ENCODE data around the gene L3MBTL3.
"Not testable (repeated sequence)": the region's sequence is repeated elsewhere in the genome, so short reads cannot be mapped to it uniquely, and the experiment has no call there.

The L3MBTL3 gene

DNA sequence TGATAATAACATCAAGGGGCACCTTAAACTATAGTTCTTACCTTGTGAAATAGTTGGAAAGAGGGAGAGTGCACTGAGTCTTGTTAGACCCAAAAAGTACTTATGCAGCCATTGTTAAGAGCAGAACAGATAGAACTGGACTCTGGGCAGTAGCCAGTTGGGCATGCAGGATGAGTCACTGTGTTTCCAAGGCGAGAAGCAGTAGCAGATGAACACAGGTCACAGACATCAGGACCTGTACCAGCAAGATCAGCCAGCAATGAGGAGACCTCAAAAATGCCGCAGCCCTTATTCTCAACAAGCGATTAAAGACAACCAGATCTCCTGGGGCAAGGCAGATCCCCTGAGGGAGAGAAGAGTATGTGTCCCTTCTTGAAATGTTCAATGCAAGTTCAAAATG is 125.3 kb downstream of the L3MBTL3 start:
- no peak for DNase-seq

DNA sequence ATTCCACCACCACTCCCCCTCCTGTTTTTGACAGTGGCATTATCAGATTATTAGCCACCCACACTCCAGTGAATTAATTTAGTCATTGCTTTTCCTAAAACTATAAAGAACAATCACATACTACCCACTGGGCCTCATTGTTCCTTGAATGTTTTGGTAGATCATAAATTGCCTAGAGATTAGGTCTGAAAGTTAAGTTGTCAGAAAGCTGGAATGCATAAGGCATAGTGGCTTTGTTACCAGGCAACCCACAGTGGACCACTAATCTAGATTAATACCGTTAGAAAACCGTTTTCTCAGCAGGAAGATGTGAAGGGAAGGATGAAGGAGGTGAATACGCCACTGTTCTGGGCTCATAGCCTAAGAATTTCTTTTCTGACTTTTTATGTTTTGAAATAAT is 128.7 kb downstream of the L3MBTL3 start:
- no peak for DNase-seq

DNA sequence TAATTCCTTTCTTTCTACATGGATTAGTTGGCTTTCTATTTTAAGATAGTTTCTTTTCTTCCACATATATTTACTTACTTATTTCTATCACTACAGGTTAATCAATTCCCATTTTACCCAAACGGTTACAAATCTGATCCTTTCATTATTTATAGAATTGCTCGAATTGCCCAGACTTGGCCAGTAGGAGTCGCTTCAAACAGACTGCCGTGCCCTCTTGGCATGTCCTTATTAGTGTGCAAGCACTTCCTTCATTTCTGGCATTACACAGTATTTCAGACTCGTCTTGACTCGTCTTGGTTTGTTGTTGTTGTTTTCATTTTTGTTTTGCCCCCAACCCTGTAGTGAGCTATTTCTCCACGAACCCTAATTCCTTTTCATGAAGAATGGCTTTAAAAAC is 129.8 kb downstream of the L3MBTL3 start:
- DNase-seq, result no peak

DNA sequence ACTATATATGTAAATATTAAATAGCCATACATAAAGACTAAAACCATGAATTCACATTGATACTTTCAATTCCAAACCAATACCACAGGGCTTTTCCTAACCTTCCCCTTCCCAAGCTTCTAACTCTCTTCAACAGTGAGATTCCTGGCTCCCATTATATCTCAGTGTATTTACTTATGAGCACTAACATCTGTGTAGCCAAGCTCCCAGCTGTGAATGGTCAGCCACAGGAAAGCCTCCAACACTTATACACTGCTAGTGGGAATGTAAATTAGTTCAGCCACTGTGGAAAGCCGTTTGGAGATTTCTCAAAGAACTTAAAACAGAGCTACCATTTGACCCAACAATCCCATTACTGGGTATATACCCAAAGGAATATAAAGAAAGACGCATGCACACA is 130.6 kb downstream of the L3MBTL3 start:
- DNase-seq, result not testable (repeated sequence)

DNA sequence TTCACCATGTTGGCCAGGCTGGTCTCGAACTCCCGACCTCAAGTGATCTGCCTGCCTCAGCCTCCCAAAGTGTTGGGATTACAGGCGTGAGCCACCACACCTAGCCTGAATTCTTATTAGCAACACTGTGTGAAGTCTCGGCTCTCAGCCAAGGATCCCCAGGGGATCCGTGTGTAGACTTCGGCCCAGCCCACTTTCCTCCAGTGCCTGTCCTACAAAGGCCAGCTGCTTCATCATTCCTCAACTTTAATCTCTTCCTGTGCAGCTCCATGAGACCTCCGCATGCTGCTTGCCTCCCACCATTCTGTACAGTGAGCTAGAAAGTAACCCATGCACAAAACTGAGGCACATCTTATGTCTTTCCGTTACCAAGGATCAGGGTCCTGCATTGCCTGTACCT is 132.5 kb downstream of the L3MBTL3 start:
- no peak for DNase-seq

DNA sequence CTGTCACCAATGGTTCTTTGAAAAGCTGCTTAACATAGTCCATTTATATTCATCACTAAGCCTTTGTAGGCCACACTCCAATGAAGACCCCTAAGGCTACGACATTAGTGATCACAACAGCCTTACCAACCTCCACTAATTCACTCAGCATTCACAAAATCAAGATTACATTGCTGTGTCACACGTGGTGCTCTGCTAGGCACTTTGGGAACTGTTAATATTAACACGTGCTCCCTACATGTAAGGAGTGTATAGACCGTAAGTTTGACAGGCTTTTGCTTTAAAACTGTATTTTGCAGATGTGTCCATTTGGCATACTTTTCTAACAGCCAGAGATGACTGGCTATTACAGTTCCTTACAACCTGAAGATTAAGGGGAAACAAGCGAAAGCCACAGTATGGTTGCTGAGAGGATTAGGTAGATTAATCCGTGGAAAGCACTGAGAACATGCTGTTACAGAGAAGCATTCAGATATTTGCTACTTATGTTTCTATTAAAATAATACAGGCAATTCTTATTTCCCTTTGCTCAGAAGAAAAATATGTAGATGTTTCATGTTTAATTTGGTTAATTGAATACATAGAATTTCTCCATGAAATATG is 134.6 kb downstream of the L3MBTL3 start:
- no peak for DNase-seq

DNA sequence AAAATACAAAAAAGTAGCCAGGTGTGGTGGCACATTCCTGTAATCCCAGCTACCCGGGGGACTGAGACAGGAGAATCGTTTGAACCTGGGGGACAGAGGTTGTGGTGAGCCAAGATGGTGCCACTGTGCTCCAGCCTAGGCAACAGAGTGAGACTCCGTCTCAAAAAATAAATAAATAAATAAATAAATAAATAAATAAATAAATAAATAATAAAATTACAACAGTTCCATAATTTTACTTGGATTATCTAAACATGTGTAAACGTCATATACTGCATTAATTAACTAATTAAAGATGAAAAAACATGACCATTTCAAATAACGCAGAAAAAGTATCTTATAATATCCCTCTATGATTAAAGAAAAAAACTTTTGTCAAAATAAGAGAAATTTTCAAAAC is 138.5 kb downstream of the L3MBTL3 start:
- DNase-seq, result no peak

DNA sequence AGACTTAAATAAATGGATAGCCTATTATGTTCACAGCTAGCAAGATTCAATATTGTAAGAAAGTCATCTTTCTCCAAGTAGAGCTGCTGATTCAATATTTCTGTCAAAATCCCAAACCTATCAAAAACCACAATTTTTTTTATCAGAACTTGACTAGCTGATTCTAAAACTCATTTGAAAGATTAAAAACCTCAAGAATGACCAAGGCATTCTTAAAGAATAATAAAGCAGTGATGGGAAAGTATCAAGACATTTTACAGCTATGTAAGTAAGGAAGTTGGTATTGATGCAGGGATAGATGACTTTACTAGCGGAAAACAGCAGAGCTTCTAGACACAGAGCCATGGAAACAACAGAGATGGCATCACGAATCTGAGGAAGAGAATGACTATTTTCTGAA is 139.7 kb downstream of the L3MBTL3 start:
- DNase-seq, result no peak

DNA sequence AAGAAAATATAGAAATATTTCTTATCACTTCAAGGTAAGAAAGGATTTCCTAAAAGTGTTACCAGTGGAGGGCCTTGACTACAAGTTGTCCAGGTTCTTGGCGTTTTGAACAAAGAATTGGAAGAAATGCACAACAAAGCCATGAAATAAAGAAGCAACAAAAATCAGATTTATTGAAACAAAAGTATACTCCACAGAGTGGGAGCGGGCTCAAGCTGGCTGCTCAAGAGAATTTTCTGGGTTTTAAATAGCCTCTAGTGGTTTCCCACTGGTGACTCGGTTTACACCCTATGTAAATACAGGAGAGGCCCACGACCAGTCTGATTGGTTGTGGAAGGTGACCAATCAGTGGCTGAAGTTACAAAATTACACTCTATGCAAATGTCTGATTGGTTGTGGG is 140.2 kb downstream of the L3MBTL3 start:
- no peak for DNase-seq

DNA sequence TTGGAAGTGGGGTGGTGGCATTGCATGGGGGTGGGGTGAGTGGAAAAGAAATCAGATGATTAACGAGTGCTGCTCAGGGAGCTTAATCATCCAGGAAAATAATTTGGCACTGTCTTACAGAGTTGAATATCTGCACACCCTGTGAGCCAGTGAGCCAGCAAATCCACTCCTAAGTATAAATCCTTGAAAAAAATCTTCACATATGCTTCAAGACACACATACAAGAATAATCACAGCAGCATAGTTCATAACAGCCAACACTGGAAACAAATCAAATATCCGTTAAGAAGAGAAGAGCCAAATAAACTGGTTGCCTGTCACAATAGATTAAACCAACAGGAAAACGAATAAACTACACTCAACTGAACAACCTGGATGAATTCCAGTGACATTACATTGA is 141.6 kb downstream of the L3MBTL3 start:
- DNase-seq, result no peak

DNA sequence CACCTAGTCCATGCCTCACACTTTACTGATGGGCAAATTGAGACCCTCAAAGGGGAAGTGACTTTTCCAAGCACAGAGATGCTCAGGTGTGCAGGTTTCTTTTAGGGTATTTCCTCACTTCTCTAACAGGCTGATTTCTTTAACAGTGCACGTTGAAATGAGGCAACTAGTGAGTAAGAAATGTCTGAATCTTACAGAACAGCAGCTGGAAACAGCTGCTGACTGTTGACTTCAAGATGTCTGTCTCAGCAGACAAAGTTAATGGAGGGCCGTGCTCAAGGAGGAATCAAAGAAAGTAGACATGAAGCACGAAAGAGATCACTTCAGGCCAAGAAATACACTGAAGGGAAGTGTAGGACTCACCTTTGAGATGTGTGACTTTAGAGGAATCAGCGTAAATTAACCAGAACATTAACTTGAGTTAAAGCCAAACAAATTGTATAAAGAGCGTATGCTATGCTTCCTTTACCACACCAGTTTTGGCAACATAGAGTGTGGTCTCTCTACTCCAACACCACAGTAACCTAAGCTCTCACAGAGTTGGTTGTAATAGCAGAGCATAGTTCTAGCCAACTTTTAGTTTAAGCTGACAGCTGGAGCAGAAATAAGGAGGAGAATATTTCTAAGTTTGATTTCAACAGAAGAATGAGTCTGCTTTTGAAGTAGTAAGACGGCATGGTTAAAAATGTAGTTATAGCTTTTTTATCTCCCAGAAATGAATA is 143.5 kb downstream of the L3MBTL3 start:
- DNase-seq, result no peak

DNA sequence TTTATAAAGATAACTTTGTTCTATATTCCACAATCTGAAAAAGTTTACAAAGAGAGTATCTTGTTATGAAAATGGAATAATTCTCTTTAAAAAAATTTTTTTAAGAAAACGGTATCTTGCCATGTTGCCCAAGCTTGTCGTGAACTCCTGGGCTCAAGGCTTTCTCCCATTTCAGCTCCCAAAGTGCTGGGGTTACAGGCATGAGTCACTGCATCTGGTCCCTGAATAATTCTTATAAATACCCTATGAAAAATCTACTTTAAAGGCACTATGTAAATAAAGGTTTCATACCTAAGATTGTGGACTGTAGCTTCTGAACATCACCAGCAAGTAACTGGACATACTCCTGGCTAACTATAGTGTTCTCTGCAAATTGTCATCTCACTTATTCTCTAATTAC is 144.0 kb downstream of the L3MBTL3 start:
- no peak for DNase-seq

DNA sequence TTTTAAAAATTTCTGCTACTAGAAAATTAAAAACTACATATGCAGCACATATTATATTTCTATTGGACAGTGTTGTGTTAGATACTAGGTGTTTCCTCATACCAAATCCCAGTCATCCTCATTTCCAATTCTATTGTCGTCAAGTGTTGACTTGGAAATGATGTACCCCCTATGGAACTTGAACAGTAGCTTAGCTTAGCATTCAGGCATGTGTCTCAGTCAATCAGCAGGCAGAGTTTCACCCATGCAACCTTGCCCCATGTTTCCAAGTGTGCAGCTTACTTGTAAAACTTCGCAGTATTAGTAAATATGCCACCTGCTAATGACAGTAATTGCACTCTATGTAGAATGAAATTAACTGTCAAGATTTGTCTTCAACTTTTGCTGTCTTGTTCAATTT is 144.9 kb downstream of the L3MBTL3 start:
- no peak for DNase-seq

DNA sequence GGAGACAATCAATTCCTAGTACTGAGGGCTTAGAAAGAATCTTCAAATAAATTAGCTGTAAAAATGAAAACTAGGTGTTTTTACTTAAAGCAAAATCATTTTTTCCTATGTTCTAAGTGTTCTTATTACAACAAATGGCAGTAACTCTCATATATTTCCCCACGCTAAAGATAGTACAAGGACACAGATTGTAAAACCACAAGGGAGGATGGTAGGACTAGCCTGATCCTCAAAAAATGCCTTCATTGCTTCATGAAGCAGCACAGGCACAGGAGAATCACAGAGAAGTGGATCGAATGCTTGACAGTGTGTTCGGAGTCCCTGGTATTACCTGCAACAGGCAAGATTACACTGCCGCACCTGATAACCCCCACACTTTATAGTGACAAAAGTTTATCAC is 145.9 kb downstream of the L3MBTL3 start:
- DNase-seq, result no peak

DNA sequence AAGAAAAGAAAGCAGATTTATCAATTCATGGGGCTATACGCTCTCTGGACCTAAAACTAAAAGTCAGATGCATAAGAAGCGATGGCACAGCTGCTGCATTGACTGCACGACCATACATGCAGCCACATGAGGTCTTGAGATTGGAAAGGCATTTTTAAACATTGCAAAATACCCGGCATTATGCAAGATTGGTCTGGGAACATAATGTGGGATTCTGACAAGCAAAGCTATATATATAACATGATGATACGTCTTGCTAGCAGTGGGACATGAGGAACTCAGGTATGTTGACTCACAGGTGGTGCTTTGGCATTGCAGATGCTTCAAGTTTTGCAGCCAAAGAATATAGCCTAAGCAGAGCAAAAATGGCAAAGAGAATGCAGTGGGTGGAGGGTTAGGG is 149.3 kb downstream of the L3MBTL3 start:
- no peak for DNase-seq

DNA sequence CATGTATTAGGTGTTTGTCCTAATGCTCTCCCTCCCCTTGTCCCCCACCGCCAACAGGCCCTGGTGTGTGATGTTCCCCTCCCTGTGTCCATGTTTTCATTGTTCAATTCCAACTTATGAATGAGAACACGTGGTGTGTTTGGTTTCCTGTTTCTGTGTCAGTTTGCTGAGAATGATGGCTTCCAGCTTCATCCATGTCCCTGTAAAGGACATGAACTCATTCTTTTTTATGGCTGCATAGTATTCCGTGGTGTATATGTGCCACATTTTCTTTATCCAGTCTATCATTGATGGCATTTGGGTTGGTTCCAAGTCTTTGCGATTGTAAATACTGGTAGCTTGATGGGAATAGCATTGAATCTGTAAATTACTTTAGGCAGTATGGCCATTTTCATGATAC is 151.8 kb downstream of the L3MBTL3 start:
- DNase-seq, result not testable (repeated sequence)

DNA sequence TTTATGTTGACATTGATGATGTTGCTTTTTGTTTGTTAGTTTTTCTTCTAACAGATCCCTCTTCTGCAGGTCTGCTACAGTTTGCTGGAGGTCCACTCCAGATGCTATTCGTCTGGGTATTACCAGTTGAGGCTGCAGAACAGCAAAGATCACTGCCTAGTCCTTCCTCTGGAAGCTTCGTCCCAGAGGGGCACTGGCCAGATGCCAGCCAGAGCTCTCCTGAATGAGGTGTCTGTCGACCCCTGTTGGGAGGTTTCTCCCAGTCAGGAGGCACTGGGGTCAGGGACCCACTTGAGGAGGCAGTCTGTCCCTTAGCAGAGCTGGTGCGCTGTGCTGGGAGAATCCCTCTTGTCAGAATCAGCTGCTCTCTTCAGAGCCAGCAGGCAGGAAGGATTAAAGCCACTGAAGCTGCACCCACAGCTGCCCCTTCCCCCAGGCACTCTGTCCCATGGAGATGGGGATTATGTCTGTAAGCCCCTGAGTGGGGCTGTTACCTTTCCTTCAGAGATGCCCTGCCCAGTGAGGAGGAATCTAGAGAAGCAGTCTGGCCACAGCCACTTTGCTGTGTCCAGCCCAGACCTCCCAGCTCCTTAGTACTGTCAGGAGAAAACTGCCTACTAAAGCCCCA is 155.1 kb downstream of the L3MBTL3 start:
- not testable (repeated sequence) for DNase-seq

DNA sequence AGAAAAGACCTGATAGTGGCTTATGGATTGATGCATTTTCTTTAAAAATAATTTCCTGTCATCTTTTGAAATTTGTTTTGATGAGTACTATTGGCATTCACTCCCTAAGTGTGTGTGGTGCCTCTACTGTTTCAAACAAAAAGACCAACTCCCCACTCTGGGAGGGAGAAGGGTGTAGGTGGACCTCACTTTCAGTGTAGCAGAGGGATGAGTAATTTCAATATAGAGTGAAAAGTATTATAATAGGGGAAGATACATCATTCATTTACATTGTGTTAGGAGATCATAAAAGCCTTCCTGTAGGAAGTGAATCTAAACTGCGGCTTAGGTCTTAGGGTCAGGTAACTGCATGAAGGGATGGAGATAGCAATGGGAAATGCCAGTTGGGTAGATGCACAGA is 158.0 kb downstream of the L3MBTL3 start:
- DNase-seq, result no peak

DNA sequence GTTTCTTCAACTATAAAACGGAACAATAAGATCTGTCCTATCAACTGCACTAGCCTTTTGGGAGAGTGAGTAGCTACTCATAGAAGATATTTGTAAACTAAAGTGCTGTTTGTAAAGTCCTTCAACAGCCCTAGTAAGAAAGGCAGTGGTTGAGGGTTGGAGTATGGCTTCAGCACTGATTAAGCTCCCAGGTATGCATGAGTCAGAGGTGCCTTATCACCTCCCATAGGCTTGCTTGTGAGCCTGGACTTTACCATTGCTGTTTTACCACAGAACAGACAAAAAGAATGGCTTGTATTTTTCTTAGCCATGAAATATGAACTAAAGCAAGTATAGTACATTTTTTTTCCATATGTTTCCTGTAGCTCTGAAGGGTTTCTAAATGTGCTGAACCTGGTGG is 160.3 kb downstream of the L3MBTL3 start:
- DNase-seq, result no peak

DNA sequence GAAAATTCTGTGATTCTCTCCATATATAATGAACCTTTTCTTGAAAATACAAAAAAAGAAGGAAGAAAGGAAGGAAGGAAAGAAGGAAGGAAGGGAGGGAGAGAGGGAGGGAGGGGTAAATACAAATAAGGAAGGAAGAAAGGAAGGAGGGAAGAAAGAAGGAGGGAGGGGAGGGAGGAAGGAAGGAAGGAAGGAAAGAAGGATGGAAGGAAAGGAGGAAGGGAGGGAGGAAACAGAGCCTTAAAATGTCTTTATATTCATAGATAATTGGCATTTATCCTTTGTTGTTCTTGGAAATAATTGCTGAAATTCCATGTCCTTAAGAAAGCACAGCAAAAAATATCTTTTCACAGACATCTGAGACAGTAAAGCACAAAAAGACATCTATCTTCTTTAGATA is 164.1 kb downstream of the L3MBTL3 start:
- DNase-seq, result no peak

DNA sequence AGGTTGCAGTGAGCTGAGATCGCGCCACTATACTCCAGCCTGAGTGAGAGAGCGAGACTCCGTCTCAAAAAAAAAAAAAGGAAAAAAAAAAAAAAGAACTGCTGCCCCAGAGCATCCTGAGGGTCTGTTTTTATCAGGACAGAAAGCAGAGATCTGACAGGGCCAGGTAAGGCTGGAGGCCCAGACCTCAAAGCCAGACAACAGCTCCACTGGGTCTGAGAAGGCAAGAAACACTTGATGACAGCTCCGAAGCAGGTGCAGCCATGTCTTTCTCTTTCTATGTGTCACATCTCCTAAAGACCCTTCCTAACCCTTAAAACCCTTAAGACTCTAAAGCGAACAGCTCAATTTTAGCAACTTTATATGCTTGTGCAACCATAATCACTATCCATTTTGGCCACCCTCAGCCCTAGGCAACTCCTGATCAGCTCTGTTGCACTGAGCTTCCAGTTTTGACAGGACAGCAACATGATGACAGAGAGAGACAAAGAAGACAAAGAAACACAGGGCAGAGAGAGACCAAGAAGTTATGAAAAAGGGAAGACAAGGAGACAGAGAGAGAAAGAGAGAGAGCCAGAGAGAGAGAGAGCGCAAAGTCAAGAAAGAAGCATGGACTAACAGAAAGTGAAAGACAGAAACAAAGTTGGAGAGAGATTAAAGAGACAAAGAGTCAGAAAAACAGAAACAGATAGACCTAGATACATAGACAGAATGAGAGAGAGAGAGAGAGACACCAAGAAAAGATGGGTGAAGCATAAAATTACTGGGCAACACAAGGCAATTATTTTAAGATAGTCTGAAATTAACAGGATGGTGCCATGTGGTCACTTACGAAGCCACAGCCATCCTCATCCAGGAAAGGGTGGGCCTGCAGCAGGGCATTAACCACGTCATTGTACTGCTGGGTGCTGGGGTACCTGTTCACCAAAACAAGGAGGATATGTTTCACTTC is 165.2 kb downstream of the L3MBTL3 start:
- peak; percentile 22 for DNase-seq

DNA sequence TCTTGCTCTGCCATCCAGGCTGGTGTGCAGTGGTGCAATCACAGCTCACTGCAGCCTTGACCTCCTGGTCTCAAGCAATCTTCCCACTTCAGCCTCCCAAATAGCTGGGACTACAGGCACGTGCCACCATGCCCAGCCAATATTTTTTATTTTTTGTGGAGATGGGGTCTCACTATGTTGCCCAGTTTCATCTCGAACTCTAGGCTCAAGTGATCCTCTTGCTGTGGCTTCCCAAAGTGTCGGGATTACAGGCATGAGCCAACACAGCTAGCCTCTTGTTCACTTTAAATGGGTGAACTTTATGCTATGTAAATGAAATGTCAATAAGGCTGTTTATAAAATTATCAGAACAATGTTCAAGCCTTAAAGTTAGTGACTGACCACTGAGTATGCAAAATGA is 167.3 kb downstream of the L3MBTL3 start:
- DNase-seq, result no peak

Data from activated gamma-delta T cell treated with Interleukin-2 at 50 U/mL for 16 hours (primary cell).